ACC112 (cell line): ENCODE data around the gene GRID1.
"Not testable (repeated sequence)": the region's sequence is repeated elsewhere in the genome, so short reads cannot be mapped to it uniquely, and the experiment has no call there.

ENCODE experiments used
- H2AFZ ChIP-seq: fragments of 200-600 bp; sonication (generic); one replicate; pipeline ENCODE4 v1.6.0; 2017; ENCODE audit warnings: antibody characterized with exemption, low read length; ENCODE audit not compliant: unreplicated experiment
- H3K27ac ChIP-seq: fragments of 200-600 bp; sonication (generic); 2 replicates; pipeline ENCODE4 v1.5.1; 2014; ENCODE audit warnings: low read depth, mild to moderate bottlenecking, antibody characterized with exemption, low read length, moderate library complexity
- H3K27me3 ChIP-seq: fragments of 200-600 bp; sonication (generic); 2 replicates; pipeline ENCODE4 v1.6.1; 2014; ENCODE audit warnings: mild to moderate bottlenecking, antibody characterized with exemption, low read length, moderate library complexity, mixed read lengths; ENCODE audit not compliant: insufficient read depth
- H3K36me3 ChIP-seq: fragments of 200-600 bp; sonication (generic); 2 replicates; pipeline ENCODE4 v1.6.1; 2016; ENCODE audit warnings: mild to moderate bottlenecking, antibody characterized with exemption, low read length, moderate library complexity, mixed read lengths; ENCODE audit not compliant: insufficient read depth
- H3K4me1 ChIP-seq: fragments of 200-600 bp; sonication (generic); one replicate; pipeline ENCODE4 v1.6.1; 2016; ENCODE audit warnings: low read length, mixed read lengths; ENCODE audit not compliant: insufficient read depth, unreplicated experiment, control insufficient read depth
- H3K4me3 ChIP-seq: fragments of 200-600 bp; sonication (generic); 2 replicates; pipeline ENCODE4 v1.5.1; 2014; ENCODE audit warnings: mild to moderate bottlenecking, low read depth, low read length
- H3K79me2 ChIP-seq: fragments of 200-600 bp; sonication (generic); one replicate; pipeline ENCODE4 v1.6.0; 2016; ENCODE audit warnings: low read length; ENCODE audit not compliant: control insufficient read depth, unreplicated experiment, insufficient read depth

Gene GRID1

GRCh38 chr10:86248062-86248461 lies 118.5 kb downstream of the GRID1 start:
- no peaks in the 10 kb centered on the region for H3K27me3 ChIP-seq
- no peak overlapping the region for H2AFZ ChIP-seq
- H3K79me2 ChIP-seq: no peaks in the 10 kb centered on the region
- H3K36me3 ChIP-seq: no peaks in the 10 kb centered on the region
- H3K27ac ChIP-seq: no peak overlapping the region
- H3K4me1 ChIP-seq: no peaks in the 10 kb centered on the region
- H3K4me3 ChIP-seq: no peak overlapping the region

DNA sequence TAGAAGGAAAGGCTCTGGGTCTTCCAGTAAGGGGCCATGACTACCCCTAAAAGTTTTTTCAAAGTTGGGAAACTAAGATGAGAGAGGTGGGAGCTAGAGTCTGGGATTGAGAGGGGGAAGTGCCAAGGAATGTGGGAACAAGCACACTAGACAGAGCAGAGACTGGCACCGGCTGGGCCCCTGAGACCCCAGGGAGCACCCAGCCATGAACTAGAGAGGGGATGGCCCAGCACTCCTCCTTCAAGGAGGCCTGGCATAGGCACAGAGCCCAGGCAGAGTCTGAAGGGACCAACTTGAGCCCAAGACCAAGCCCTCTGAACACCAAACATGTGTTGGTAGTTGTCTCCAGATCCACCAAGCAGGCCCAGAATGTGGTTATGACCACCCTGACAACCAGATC lies 119.0 kb downstream of the GRID1 start:
- H2AFZ ChIP-seq: no peak overlapping the region
- H3K79me2 ChIP-seq: no peaks in the 10 kb centered on the region
- no peaks in the 10 kb centered on the region for H3K4me1 ChIP-seq
- H3K27me3 ChIP-seq: no peaks in the 10 kb centered on the region
- H3K36me3 ChIP-seq: no peaks in the 10 kb centered on the region
- H3K27ac ChIP-seq: no peak overlapping the region
- no peak overlapping the region for H3K4me3 ChIP-seq

- Histone ChIP-seq H3K4me3 (no peak overlapping the region), H3K79me2 (no peaks in the 10 kb centered on the region), H2AFZ (no peak overlapping the region), H3K27ac (no peak overlapping the region), H3K36me3 (no peaks in the 10 kb centered on the region), H3K4me1 (no peaks in the 10 kb centered on the region), H3K27me3 (no peaks in the 10 kb centered on the region)
Observed at GRCh38 chr10:86247073-86247472, 119.5 kb downstream of the GRID1 start.

- Histone ChIP-seq H3K27ac (no peak overlapping the region), H3K36me3 (no peaks in the 10 kb centered on the region), H3K27me3 (no peaks in the 10 kb centered on the region), H3K79me2 (no peaks in the 10 kb centered on the region), H3K4me3 (no peak overlapping the region), H3K4me1 (no peaks in the 10 kb centered on the region), H2AFZ (no peak overlapping the region)
Observed at GRCh38 chr10:86246279-86246940, 120.2 kb downstream of the GRID1 start.

GRCh38 chr10:86245015-86245394 lies 121.6 kb downstream of the GRID1 start:
- no peak overlapping the region for H3K27ac ChIP-seq

DNA sequence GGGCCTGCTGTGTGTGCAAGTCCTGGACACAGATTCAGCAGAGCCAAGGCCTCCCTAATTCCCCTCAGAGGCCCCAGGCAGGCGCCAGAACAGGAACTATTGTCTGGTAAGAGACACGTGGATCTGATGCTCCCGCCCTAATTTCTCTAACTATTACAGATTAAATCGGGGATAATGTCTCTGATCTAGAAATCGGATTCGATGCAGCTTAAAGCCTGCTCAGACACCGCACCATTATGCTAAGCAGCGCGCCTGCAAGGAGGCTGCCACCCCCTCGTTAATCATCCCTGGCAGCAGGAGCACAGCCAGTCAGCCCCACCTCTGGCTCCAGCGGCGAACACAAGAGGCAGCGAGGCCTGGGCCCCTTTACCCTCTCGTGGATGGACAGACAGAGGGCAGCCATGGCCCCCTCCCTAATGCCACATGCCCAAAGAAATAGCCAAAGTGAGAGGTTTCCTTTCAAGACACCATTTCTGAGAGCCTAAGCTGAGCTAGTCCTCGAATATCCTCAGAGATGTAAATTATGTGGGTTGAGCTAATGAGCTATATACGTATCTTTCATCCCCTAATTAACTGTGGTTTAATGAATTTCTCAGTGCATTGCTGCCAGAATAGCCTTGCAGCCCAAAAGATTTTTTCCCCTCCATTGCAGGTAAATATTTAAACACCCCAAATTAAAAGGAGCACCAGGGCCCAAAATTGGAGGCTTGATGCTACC lies 122.1 kb downstream of the GRID1 start:
- H3K27me3 ChIP-seq: no peaks in the 10 kb centered on the region
- H3K79me2 ChIP-seq: no peaks in the 10 kb centered on the region
- no peak overlapping the region for H2AFZ ChIP-seq
- H3K4me3 ChIP-seq: no peak overlapping the region
- H3K27ac ChIP-seq: no peak overlapping the region
- no peaks in the 10 kb centered on the region for H3K36me3 ChIP-seq
- no peaks in the 10 kb centered on the region for H3K4me1 ChIP-seq

More at GRCh38 chr10:86245015-86245394, 121.6 kb downstream of the GRID1 start:
- no peak overlapping the region for H3K4me3 ChIP-seq
- H3K4me1 ChIP-seq: no peaks in the 10 kb centered on the region
- no peaks in the 10 kb centered on the region for H3K79me2 ChIP-seq
- no peaks in the 10 kb centered on the region for H3K27me3 ChIP-seq
- H2AFZ ChIP-seq: no peak overlapping the region
- H3K36me3 ChIP-seq: no peaks in the 10 kb centered on the region

DNA sequence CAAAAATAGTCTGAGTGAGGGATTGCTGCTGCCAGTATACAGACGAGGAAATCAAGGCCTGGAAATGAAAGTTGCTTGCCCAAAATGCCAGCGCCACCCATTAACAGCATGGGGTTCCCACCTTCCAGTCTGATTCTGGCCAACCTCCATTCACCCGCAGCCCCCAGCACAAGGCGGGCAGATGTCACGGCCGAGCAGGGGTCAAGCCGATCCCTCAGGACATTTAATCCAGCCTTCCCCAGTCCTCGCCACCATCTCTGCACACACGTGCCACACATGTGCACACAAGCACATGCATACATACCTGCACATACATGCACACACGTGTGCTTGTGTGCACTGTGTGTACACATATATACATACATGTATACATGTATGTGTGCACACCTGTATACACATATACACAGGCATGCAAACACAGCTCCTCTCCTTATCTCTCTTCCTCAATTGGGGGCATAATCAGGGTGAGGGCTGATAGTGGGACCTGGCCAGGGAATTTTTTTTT lies 122.9 kb downstream of the GRID1 start:
- Histone ChIP-seq H3K27ac (no peak overlapping the region), H2AFZ (no peak overlapping the region), H3K4me1 (no peaks in the 10 kb centered on the region), H3K79me2 (no peaks in the 10 kb centered on the region), H3K36me3 (no peaks in the 10 kb centered on the region), H3K4me3 (no peak overlapping the region), H3K27me3 (no peaks in the 10 kb centered on the region)

DNA sequence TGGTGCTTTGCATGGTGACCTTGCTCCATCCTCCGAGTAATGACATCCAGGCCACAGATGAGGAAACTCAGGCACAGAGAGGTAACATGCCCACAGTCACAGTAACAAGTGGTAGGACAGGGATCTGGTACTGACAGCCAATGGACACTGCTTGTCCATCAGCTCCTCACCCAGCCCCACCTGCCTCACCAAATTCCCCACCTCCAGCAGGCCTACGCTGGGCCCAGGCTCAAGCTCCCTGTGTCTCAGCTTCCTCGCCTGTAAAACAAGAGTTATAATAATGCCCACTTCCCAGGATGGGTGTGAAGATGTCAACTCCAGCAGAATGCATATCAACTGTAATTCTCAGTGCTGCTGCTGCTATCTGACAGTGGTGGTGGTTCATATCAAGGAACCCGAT lies 123.8 kb downstream of the GRID1 start:
- H3K4me3 ChIP-seq: no peak overlapping the region
- no peak overlapping the region for H3K27ac ChIP-seq
- no peaks in the 10 kb centered on the region for H3K27me3 ChIP-seq
- H2AFZ ChIP-seq: no peak overlapping the region
- H3K79me2 ChIP-seq: no peaks in the 10 kb centered on the region
- H3K4me1 ChIP-seq: no peaks in the 10 kb centered on the region
- no peaks in the 10 kb centered on the region for H3K36me3 ChIP-seq

- not testable (repeated sequence) for H2AFZ ChIP-seq, H3K4me3 ChIP-seq, H3K27ac ChIP-seq, H3K79me2 ChIP-seq, H3K27me3 ChIP-seq, H3K36me3 ChIP-seq, H3K4me1 ChIP-seq
Observed at GRCh38 chr10:86238089-86238488, 128.5 kb downstream of the GRID1 start.

GRCh38 chr10:86234541-86235270 lies 131.9 kb downstream of the GRID1 start:
- Histone ChIP-seq H3K79me2 (no peaks in the 10 kb centered on the region), H3K4me3 (no peak overlapping the region), H2AFZ (no peak overlapping the region), H3K27ac (no peak overlapping the region), H3K36me3 (no peaks in the 10 kb centered on the region), H3K27me3 (no peaks in the 10 kb centered on the region; the same call in 1 of the 2 replicates), H3K4me1 (no peaks in the 10 kb centered on the region)
